ENCODE measurements around the gene APBA2. TPM values are rescaled to one million over a fixed set of nuclear protein-coding genes. Genes with fewer than 3 reads are reported as not detected.

The APBA2 gene
- total RNA-seq, 1 donor = 4.7 TPM

DNA sequence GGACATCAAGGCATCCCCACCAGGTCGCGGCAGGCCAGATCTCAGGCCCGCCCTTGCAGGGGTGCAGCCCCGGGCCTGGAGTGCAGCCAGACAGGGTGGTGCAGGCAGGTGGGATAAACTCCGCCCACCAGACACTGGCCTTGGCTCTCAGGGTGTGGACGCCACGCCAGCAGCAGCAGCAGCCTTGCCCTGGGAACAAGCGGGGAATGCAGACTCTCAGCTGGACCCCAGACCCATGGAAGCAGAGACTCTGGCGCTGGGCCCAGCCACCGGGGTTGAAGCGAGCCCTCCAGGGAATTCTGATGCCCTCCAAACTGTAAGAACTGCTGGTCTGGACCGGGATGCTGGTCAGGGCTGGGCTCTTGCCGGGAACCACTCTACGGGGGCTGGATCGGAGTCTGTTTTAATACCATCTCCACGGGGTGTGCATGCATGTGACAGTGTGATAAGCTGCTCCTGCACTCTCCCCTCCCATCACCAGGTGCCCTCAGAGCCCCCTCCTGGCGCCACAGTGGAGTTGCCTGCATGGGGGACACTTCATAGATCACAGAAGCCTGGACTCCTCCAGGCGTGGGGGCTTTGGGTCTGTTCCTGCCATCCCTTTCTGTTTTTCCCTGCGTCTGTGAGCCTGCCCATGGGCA is 241.2 kb downstream of the APBA2 start:
- TF ChIP-seq, protein P1, sequence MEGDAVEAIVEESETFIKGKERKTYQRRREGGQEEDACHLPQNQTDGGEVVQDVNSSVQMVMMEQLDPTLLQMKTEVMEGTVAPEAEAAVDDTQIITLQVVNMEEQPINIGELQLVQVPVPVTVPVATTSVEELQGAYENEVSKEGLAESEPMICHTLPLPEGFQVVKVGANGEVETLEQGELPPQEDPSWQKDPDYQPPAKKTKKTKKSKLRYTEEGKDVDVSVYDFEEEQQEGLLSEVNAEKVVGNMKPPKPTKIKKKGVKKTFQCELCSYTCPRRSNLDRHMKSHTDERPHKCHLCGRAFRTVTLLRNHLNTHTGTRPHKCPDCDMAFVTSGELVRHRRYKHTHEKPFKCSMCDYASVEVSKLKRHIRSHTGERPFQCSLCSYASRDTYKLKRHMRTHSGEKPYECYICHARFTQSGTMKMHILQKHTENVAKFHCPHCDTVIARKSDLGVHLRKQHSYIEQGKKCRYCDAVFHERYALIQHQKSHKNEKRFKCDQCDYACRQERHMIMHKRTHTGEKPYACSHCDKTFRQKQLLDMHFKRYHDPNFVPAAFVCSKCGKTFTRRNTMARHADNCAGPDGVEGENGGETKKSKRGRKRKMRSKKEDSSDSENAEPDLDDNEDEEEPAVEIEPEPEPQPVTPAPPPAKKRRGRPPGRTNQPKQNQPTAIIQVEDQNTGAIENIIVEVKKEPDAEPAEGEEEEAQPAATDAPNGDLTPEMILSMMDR (IDR thresholded peaks at IDR 0.05; ENCODE audit: insufficient read depth, low read depth, low read length) = no peak
- no peak overlapping the region for H3K4me3 ChIP-seq (ENCODE audit: low read depth, low read length)
- DNase-seq (ENCODE audit: low read depth) = no peak

DNA sequence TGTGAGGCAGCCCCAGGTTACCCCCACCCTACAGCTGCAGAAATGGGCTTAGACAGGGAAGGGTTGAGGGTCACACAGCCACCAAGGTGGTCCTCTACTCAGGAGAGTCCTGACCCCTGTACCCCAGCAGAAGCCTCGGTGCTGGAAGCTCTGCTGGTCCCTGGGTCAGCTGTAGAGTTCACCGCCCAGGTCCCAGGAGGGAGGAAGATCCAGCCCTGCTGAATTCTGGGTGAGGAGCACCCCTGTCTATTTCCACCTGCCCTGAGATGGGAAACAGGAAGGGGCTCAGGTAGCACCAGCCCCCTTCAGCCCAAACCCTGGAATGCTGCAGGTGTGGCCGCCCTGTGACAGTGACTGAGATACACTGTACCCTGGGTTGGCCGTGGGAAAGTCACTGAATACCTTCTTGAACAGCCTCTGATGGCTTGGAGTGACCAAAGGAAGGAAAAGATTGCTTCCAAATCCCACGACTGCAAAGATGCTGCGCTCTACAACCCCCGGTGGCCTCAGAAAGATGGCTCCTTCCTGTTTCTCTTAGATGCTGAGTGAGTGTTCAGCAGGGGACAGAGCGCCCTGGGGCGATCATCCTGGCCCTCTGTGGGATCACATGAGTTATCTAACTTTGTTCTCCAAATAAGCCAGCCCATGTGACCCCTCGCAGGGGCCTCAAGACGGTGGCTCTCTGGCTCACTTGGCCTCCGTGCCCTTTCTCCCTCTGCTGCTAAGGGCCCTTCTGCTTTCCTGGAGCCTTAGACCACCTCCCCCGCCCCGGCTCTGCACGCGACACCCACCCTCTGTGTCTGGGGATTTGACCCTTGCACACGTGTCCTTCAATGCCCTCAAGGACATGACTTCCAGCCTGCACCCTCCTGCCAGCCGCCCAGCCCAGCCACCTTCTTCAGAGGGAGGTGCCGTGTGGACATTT is 242.0 kb downstream of the APBA2 start:
- no peak for DNase-seq (ENCODE audit: low read depth)
- TF ChIP-seq, protein P1 (IDR thresholded peaks at IDR 0.05; ENCODE audit: insufficient read depth, low read depth, low read length) = no peak
- H3K4me3 ChIP-seq (ENCODE audit: low read depth, low read length) = no peak overlapping the region

DNA sequence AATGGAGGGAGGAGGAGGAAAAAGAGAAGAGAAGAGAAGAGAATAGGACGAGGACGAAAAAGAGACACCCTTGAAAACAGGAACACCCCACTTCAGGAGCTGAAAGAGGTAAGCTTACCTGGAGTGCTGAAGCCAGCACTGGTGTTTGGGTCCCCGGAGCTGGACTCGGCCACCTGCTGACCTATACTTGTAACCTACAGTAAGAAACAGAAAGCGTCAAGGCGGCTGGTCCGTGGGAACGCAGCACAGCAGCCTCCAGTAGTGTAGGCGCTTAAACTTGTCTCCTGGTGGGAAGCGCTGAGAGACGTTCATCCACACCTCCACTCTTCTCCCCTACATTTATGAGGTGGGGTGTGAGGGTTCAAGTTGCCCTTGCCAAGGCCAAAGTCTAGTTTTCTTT is 242.9 kb downstream of the APBA2 start:
- DNase-seq (ENCODE audit: low read depth) = no peak
- no peak overlapping the region for H3K4me3 ChIP-seq (ENCODE audit: low read depth, low read length)
- TF ChIP-seq, protein P1 (IDR thresholded peaks at IDR 0.05; ENCODE audit: insufficient read depth, low read depth, low read length) = no peak

DNA sequence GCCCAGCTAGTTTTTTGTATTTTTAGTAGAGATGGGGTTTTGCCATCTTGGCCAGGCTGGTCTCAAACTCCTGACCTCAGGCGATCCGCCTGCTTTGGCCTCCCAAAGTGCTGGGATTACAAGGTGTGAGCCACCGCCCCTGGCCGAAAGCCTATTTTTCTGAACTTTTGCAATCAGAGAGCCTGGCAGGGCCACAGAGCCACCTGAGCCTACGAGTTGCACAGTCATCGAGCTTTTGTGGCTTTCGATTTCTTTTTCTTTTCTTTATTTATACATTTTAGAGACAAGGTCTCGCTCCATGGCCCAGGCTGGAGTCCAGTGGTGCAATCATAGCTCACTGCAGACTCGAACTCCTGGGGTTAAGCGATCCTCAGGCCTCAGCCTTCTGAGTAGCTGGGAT is 243.4 kb downstream of the APBA2 start:
- H3K4me3 ChIP-seq (ENCODE audit: low read depth, low read length) = no peak overlapping the region
- TF ChIP-seq, protein P1 (IDR thresholded peaks at IDR 0.05; ENCODE audit: insufficient read depth, low read depth, low read length) = no peak
- DNase-seq (ENCODE audit: low read depth) = no peak

DNA sequence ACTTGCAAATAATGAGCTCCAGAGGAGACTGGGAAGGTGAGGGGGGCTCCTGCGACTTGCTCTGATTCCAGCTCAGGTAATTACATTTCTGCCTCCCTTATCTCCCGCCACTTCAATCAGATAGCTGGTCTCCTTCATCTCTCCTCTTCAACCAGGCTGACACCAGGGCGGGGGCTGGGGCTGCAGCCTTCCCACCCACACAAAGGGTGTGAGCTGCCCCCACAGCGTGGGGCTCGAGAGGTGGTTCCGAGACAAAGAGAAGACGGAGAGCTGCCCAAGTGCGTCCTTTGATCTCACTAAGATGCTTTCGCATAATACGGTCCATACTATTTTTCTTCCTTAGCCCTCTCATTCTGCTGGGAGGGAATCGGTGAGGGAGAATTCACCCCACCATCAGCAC is 244.2 kb downstream of the APBA2 start:
- no peak for DNase-seq (ENCODE audit: low read depth)
- TF ChIP-seq, protein P1 (IDR thresholded peaks at IDR 0.05; ENCODE audit: insufficient read depth, low read depth, low read length) = no peak

DNA sequence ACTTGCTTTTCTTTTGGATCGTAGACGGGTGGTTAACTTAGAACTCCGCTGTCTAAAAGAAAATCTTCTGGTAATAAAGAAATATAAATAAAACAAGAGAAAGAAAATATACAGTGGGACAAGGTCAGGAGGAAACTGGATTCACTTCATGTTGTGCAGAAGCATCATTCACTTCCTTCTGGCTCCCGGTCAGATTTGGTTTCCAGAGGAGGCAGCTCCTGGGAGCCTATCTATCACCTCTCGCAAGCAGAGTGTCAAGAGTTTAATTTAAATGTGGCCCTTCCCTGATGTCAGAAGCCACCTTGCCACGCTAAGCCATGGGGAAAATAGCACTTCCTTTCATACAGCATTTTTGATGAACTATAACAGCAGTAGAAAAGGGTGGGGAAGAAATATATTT is 244.7 kb downstream of the APBA2 start:
- no peak overlapping the region for H3K4me3 ChIP-seq (ENCODE audit: low read depth, low read length)
- DNase-seq (ENCODE audit: low read depth) = no peak
- TF ChIP-seq, protein P1 (IDR thresholded peaks at IDR 0.05; ENCODE audit: insufficient read depth, low read depth, low read length) = no peak

More for the DNA sequence above, 244.2 kb downstream of the APBA2 start:
- H3K4me3 ChIP-seq (ENCODE audit: low read depth, low read length) = no peak overlapping the region
